Ectodermal cell (in vitro differentiated cells): ENCODE measurements around the gene FARP1.

Source experiments
- H3K27ac ChIP-seq: 2 replicates; pipeline ENCODE4 v1.7.0; 2013; ENCODE audit warnings: mild to moderate bottlenecking, low read depth, low read length; ENCODE audit not compliant: insufficient read depth, poor library complexity, severe bottlenecking
- H3K27me3 ChIP-seq: 2 replicates; pipeline ENCODE4 v1.7.0; 2013; ENCODE audit warnings: mild to moderate bottlenecking, low read length; ENCODE audit not compliant: insufficient read depth, control insufficient read depth, poor library complexity, severe bottlenecking
- H3K36me3 ChIP-seq: one replicate; pipeline ENCODE4 v1.7.0; 2013; ENCODE audit warnings: low read length; ENCODE audit not compliant: control insufficient read depth, insufficient read depth
- H3K4me1 ChIP-seq: one replicate; pipeline ENCODE4 v1.7.0; 2013; ENCODE audit warnings: low read length; ENCODE audit not compliant: control insufficient read depth, insufficient read depth
- H3K4me3 ChIP-seq: 2 replicates; pipeline ENCODE4 v1.7.0; 2013; ENCODE audit warnings: low read depth, low read length, control low read depth; ENCODE audit not compliant: insufficient read depth
- H3K9me3 ChIP-seq: 2 replicates; pipeline ENCODE4 v1.7.0; 2013; ENCODE audit warnings: mild to moderate bottlenecking, low read length, moderate library complexity; ENCODE audit not compliant: control insufficient read depth
- WGBS, 2 experiments: methylation state at CpG; one replicate each; pipeline ENCODE4 v1.1.7; 2013; ENCODE audit warnings: missing lambda C conversion rate in 2 of 2; 5-methylcytosine and 5-hydroxymethylcytosine counted together

FARP1 gene

DNA sequence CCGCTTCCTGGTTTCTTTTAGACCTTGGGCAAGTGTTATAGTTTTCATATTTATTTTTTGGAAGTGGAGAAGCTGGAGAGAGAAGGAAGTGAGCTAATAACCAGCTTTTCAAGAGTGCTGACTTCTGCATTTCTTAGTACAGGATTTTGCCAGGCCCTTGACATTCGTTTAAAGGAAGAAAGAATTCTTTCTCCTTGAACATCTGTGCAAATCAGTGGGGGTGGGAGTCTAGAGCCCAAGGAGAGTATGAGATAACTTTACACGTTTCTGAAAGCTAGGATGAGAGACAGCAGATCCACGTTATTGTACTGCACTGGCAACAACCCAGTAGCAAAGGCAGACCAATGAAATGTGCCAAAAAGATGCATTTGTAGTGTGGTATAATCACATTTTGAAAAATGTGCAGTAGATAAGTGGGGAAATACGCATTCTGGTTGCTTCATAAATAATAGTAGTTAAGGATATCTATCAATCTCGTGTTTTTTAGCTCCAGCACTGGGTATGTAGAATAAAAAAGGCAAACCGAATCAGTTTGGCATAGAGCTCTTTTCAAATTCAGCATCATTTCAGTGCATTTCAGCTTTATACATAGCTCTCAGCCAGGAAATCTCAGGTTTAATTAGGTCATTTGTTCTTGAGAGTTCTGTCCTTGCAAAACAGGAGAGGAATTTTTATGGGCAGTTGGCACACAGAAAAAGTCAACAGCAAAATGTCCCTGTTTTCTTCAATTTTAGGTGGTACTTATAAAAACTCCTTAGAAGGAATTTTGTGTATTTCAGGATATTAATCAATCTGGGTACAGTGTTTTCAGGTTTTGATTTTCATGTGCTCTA is 29.9 kb downstream of the FARP1 start:
- Histone ChIP-seq H3K4me1 (peaks cover 33% of the 10 kb centered on the region), H3K9me3 (no peaks in the 10 kb centered on the region), H3K27ac (peak overlapping the region; percentile 44), H3K4me3 (no peak overlapping the region), H3K36me3 (no peaks in the 10 kb centered on the region), H3K27me3 (no peaks in the 10 kb centered on the region)
- WGBS, 2 experiments = 77 to 79% methylated on average over 7 of the region's 7 CpGs

DNA sequence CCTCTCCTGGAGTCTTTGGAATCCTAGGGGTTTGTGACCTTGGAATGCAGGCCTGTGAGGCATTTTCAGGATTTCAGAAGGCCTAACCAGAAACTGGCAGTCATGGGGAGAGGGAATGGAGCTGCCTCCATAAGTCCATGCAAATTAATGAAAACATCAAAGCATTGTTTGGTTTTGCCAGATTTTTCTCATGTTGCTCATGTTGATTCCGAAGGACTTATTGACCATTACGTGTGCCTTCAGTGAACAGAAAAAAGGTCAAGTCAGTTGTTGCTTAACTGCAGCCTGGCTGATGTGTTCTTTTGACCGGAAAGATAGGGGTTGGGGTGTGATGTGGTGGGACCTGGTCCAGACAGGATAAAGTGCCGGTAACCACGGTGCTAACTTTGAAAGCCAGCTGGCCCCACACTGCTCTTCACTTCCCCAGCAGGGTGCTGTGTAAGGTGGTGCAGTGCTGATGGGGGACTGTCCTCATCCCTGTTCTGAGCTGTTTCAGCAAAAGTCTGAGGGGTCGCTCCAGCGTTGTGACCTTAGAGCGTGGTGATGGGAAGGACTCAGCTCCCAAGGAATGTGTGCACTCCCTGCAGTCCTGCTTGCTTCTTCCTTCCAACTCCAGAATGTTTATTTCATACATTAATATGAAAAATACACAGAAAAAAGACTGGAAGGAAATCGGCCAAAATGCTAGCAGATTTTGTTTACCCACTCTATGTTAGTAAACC is 30.7 kb downstream of the FARP1 start:
- no peak overlapping the region for H3K4me3 ChIP-seq
- 60 to 63% methylated on average over 9 of the region's 9 CpGs for WGBS, 2 experiments

DNA sequence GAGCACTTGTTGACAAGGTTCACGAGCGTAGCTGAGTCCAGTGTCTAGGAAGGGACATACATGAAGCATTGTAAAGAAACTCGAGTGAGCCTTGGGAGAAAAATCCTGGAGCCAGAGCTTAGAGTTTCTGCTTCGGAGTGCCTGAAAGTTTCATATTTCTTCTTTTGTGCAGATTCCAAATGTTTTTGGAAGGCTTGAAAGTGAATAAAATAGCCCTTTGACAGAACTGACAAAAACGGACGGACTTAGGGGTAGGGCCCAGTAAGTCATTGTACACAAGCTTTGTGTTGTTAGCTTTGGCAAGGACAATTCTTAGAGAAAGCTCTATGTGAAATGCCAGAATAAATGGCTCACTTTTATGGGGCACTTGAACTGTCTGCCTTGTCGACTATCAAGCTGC is 31.4 kb downstream of the FARP1 start:
- WGBS, 2 experiments = 84% methylated on average over 7 of the region's 7 CpGs
- H3K4me1 ChIP-seq = peaks cover 33% of the 10 kb centered on the region
- H3K27me3 ChIP-seq = no peaks in the 10 kb centered on the region
- H3K4me3 ChIP-seq = no peak overlapping the region
- H3K9me3 ChIP-seq = no peaks in the 10 kb centered on the region
- H3K27ac ChIP-seq = no peak overlapping the region
- H3K36me3 ChIP-seq = no peaks in the 10 kb centered on the region

More for the DNA sequence above, 30.7 kb downstream of the FARP1 start:
- no peaks in the 10 kb centered on the region for H3K9me3 ChIP-seq
- no peak overlapping the region for H3K27ac ChIP-seq
- no peaks in the 10 kb centered on the region for H3K36me3 ChIP-seq
- no peaks in the 10 kb centered on the region for H3K27me3 ChIP-seq
- H3K4me1 ChIP-seq = peaks cover 33% of the 10 kb centered on the region

DNA sequence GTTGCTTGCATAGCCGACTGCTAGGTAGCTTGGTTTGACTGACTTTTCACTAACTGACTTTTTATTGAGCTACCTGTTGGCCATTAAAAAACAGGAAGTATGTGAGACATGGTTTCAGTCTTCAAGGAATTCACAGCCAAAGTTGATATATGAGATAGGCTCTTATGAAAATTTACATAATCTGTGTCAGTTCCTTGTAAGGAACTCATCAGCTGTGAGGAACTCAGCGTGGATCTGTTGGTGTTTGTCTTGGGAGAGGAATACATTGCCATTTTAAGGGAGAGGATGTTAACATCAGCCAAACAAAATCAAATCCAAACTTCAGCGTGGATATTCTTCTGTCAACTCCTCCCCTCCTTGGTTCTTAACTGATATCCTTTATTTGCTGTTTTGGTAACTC is 32.1 kb downstream of the FARP1 start:
- H3K4me1 ChIP-seq = peaks cover 33% of the 10 kb centered on the region
- WGBS, 2 experiments = 91 to 93% methylated on average over 3 of the region's 3 CpGs
- no peaks in the 10 kb centered on the region for H3K36me3 ChIP-seq
- H3K27me3 ChIP-seq = no peaks in the 10 kb centered on the region
- no peak overlapping the region for H3K27ac ChIP-seq
- no peaks in the 10 kb centered on the region for H3K9me3 ChIP-seq
- no peak overlapping the region for H3K4me3 ChIP-seq

DNA sequence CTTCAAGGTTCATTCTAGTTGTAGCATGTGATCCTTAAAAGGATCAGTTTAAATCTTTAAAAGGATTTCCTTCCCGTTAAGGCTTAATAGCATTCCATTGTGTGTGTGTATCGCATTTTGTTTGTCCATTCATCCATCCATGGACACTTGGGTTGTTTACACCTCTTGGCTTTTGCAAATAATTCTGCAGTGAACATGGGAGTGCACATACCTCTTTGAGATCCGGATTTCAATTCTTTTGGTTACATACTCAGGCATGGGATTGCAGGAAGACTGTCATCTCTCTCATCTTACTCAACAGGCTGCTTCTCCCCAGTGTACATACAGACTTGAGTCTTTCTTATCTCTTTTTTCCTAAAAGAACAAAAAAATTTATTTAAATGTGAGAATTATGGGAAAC is 32.9 kb downstream of the FARP1 start:
- no peaks in the 10 kb centered on the region for H3K9me3 ChIP-seq
- H3K27me3 ChIP-seq = no peaks in the 10 kb centered on the region
- H3K27ac ChIP-seq = no peak overlapping the region
- no peak overlapping the region for H3K4me3 ChIP-seq
- WGBS, 2 experiments = 91 to 96% methylated on average over 3 of the region's 3 CpGs
- H3K4me1 ChIP-seq = peaks cover 32% of the 10 kb centered on the region
- H3K36me3 ChIP-seq = no peaks in the 10 kb centered on the region

DNA sequence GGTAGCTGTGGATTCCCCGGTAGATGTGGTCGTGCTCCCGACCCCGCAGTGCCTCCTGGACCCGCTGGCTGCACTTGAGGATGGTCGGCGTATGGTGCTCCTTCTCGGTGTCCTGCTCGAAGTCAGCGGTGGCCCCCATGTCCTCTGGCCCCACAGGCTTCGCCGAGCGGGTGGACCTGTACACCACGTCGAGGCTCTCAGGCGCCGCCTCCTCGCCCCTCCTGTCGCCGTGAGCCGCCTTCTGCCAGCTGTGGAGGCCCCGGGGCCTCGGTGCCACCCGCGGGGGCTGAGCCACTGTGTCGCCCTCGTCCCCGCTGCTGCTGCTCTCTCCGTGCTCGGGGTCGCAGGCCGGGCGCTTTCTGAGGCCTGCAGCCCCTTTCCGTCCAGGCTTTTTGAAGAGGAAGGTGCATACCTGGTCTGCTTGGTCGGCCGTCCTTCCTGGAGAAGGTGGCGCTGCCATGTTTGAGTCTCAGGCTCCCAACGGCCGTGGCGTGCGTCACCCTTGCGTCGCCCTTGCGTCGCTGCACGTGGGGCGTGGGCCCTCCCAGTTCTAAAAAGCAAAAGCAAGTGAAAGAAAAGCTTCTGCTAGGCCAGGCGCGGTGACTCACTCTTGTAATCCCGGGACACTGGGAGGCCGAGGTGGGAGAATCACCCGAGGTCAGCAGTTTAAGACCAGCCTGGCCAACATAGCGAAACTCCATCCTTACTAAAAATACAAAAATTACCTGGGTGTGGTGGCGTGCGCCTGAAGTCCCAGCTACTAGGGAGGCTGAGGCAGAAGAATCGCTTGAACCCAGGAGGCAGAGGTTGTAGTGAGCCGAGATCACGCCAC is 34.1 kb downstream of the FARP1 start, which contains the start of gene RNF113B:
TSS of gene RNF113B (minus strand) at position 493 of the 832 bp plus-strand sequence. CDS start at position 460, 33 bp downstream.
- H3K27ac ChIP-seq = no peak within 1 kb of the TSS
- H3K27me3 ChIP-seq = no peaks in the 10 kb centered on the region
- 92 to 94% methylated on average over 58 of the region's 58 CpGs for WGBS, 2 experiments
- H3K9me3 ChIP-seq = no peaks in the 10 kb centered on the region
- H3K36me3 ChIP-seq = no peaks in the 10 kb centered on the region
- H3K4me1 ChIP-seq = peaks cover 21% of the 10 kb centered on the region
- H3K4me3 ChIP-seq = no peak within 1 kb of the TSS

DNA sequence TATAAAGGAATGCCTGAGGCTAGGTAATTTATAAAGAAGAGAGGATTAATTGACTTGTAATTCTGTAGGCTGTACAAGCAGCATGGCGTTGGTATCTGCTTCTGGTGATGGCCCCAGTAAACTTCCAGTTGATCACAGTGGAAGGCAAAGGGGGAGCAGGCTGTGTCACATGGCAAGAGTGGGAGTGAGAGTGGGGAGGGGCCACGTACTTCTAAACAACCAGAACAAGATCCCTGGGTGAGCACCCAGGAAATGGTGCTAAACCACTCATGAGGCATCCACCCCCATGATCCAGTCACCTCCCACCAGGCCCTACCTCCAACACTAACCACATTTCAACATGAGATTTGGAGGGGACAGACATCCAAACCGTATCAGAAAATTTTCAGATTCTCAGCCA is 37.2 kb downstream of the FARP1 start:
- Histone ChIP-seq H3K9me3 (no peaks in the 10 kb centered on the region), H3K27ac (no peak overlapping the region), H3K36me3 (no peaks in the 10 kb centered on the region), H3K27me3 (no peaks in the 10 kb centered on the region), H3K4me3 (no peak overlapping the region), H3K4me1 (no peaks in the 10 kb centered on the region)
- 85 to 87% methylated on average over 3 of the region's 3 CpGs for WGBS, 2 experiments

DNA sequence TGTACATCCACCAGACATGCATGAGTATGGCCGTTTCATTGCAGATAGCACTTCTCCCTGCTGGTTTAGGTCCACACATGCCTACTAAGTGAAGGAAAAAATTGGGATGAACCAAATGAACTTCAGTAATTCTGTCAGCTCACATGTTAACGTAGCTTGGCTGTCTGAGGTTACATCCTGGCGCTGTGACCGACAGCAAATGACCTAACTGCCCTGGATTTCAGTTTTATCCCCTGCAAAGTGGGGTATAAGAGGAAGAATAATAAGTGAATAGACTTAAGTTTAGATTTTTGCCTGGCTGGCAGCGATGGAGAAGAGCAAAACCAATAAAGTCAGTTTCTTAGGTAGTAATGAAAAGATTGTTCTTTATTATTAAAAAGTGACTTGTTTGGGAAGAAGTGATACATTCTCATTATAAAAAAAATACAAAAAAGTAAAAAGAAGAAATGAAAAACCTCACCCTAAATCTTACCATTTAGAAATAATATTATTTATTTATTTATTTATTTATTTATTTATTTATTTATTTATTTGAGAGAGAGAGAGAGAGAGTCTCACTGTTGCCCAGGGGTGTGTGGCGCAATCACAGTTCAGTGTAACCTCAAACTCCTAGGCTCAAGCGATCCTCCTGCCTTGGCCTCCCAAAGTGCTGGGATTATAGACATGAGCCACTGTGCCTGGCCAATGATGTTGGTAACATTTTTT is 38.4 kb downstream of the FARP1 start:
- 94 to 95% methylated on average over 7 of the region's 7 CpGs for WGBS, 2 experiments
- no peak overlapping the region for H3K27ac ChIP-seq
- H3K4me1 ChIP-seq = no peaks in the 10 kb centered on the region

DNA sequence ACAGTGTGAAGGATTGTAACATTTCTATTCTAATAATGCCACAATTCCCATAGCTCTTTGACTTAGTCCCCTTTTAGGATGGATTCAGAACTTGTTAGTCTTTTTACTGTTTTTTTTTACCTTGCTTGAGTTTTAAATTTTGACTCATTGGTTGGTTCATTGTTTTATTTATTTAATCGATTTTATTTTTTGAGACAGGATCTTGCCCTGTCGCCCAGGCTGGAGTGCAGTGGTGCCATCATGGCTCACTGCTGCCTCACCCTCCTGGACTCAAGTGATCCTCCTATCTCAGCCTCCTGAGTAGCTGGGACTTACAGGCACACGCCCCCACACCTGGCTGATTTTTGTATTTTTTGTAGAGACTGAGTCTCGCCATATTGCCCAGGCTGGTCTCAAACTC is 39.3 kb downstream of the FARP1 start:
- 95 to 98% methylated on average over 4 of the region's 4 CpGs for WGBS, 2 experiments
- H3K9me3 ChIP-seq = no peaks in the 10 kb centered on the region
- no peaks in the 10 kb centered on the region for H3K36me3 ChIP-seq
- H3K27me3 ChIP-seq = no peaks in the 10 kb centered on the region
- H3K27ac ChIP-seq = no peak overlapping the region
- H3K4me1 ChIP-seq = no peaks in the 10 kb centered on the region
- no peak overlapping the region for H3K4me3 ChIP-seq

More for the DNA sequence above, 38.4 kb downstream of the FARP1 start:
- no peak overlapping the region for H3K4me3 ChIP-seq
- no peaks in the 10 kb centered on the region for H3K27me3 ChIP-seq
- no peaks in the 10 kb centered on the region for H3K36me3 ChIP-seq
- H3K9me3 ChIP-seq = no peaks in the 10 kb centered on the region
